ENCODE results near the gene HBP1.
"Not testable (repeated sequence)": the region's sequence is repeated elsewhere in the genome, so short reads cannot be mapped to it uniquely, and the experiment has no call there.

Gene HBP1

DNA sequence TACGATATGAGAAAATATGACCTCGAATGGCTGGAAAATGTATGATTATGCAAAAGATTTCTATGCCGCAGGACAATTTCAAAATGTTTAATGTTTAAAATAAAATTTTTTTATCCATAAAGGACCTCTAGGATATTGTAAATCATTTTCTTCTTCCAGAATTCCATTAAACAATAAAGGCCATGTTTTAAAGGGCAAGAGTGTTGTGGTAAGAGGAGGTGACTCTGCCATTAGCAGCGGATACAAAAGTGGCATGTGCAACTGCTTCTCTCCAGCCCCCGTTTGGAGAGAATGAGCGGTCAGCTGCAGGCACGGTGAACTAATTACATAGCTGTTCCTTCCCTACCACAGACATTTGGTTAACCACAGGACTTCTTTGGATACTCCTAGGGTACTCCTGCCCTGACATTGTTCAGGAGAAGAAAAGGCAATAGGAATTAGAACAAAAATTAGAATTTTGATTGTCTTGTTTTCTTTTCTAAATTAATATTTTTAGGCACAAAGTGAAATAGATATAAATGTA lies 63.8 kb downstream of the HBP1 start:
- no peak for DNase-seq

GRCh38 chr7:107233174-107233573 lies 64.4 kb downstream of the HBP1 start:
- DNase-seq, result no peak

- DNase-seq, result no peak
Observed at GRCh38 chr7:107233981-107234380, 65.2 kb downstream of the HBP1 start.

- DNase-seq, result no peak
Observed at GRCh38 chr7:107234436-107234835, 65.6 kb downstream of the HBP1 start.

DNA sequence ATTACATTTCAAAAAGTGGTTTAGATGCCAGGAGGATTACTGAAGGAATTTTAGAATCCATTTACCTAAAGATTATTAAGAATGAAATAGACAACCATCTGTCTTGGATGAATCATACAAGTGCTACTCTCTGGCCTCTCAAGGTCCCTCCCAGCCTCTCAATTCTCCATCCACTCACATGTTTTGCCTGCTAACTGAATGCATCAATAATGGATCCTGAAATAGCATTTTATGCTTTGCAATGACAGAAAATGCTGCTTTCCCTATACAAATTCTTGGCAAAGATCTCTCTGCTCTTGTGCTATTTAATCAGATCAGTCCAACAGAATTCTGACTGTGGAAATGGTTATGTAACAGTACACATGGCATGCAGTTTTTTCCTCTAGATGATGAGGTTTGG lies 68.1 kb downstream of the HBP1 start:
- no peak for DNase-seq

- no peak for DNase-seq
Observed at GRCh38 chr7:107237451-107237850, 68.6 kb downstream of the HBP1 start.

- DNase-seq, result no peak
Observed at GRCh38 chr7:107242267-107242666, 73.5 kb downstream of the HBP1 start.

GRCh38 chr7:107244613-107245012 lies 75.8 kb downstream of the HBP1 start:
- no peak for DNase-seq

GRCh38 chr7:107246836-107247235 lies 78.0 kb downstream of the HBP1 start:
- not testable (repeated sequence) for DNase-seq

DNA sequence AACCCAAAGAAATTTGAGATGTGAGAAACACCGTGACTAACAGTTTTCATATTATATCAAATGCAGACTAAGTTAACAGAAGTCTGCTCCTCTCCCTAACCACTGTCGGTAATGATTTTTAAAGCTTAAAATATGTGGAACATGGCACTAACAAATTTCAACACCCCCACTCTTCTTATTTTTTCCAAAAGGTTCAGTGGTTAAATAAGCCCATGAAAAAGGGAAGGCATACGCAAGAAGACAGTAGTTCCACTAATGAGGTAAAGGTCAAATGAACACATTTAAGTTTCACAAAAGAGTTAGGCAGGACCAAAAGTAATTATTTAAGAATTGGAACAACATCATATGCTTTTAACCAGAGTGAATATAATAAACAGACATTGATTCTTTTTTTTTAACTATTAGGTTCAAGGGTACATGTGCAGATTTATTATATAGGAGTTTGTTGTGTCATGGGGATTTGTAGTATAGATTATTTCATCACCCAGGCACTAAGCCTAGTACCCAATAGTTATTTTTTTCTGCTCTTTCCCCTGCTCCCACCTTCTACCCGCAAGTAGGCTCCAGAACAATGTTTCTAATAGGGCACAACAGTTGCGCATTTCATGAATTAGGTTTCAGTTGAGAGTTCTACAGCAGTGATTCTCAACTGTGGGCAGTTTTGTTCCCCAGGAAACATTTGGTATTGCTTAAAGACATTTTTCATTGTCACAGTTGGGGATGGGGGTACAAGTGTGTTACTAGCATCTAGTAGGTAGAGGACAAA lies 79.9 kb downstream of the HBP1 start:
- DNase-seq, result no peak

DNA sequence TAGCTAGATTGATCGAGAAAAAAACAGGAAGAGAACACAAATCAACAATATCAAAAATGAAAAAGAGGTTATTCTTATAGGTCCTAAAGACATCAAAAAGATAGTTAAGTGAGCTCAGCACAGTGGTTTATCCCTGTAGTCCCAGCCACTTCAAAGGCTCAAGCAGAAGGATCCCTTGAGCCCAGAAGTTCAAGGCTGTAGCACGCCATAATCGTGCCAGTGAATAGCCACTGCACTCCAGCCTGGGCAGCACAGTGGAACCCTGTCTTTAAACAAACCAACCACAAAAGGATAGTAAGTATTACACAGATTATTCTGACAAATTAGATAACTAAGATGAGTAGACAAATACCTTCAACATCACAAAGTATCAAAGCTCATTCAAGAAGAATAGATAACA lies 83.2 kb downstream of the HBP1 start:
- DNase-seq, result no peak

All from DMS 273 treated with DMSO at 0.1 percent for 48 hours (cell line).